Nephron progenitor cell (in vitro differentiated cells): ENCODE measurements around the gene PLVAP.

Experiments used
- DNase-seq: peaks from one replicate; pipeline ENCODE4 v3.0.0; 2021
- H3K27ac Mint-ChIP-seq: 2 replicates; pipeline ENCODE4 v1.8.0; 2021; ENCODE audit warnings: mild to moderate bottlenecking, moderate library complexity, mixed read lengths
- H3K27me3 Mint-ChIP-seq: 2 replicates; pipeline ENCODE4 v1.8.0; 2021; ENCODE audit warnings: mild to moderate bottlenecking, low read depth, mixed read lengths; ENCODE audit not compliant: poor library complexity
- H3K36me3 Mint-ChIP-seq: 2 replicates; pipeline ENCODE4 v1.8.0; 2021; ENCODE audit warnings: low read depth, mixed read lengths
- H3K4me1 Mint-ChIP-seq: 2 replicates; pipeline ENCODE4 v1.8.0; 2021; ENCODE audit warnings: mixed read lengths
- H3K4me3 Mint-ChIP-seq: 2 replicates; pipeline ENCODE4 v1.8.0; 2021; ENCODE audit warnings: mild to moderate bottlenecking, moderate library complexity, mixed read lengths
- H3K9me3 Mint-ChIP-seq: 2 replicates; pipeline ENCODE4 v1.8.0; 2021; ENCODE audit warnings: mild to moderate bottlenecking, moderate library complexity, mixed read lengths
- TF ChIP-seq, protein P1 (sequence below): fragments of 200-600 bp; sonication (generic); IDR thresholded peaks from 2 replicates; pipeline ENCODE4 v1.5.0; 2021; ENCODE audit warnings: antibody characterized with exemption

Gene PLVAP

GRCh38 chr19:17348700-17349099 is 28.4 kb downstream of the PLVAP start:
- Mint-ChIP-seq H3K36me3 (no peaks in the 10 kb centered on the region), H3K27me3 (no peaks in the 10 kb centered on the region), H3K9me3 (no peaks in the 10 kb centered on the region), H3K27ac (peak overlapping the region; percentile 54), H3K4me3 (no peak overlapping the region), H3K4me1 (peaks cover 62% of the 10 kb centered on the region)
- no peak for DNase-seq
- TF ChIP-seq, protein P1, sequence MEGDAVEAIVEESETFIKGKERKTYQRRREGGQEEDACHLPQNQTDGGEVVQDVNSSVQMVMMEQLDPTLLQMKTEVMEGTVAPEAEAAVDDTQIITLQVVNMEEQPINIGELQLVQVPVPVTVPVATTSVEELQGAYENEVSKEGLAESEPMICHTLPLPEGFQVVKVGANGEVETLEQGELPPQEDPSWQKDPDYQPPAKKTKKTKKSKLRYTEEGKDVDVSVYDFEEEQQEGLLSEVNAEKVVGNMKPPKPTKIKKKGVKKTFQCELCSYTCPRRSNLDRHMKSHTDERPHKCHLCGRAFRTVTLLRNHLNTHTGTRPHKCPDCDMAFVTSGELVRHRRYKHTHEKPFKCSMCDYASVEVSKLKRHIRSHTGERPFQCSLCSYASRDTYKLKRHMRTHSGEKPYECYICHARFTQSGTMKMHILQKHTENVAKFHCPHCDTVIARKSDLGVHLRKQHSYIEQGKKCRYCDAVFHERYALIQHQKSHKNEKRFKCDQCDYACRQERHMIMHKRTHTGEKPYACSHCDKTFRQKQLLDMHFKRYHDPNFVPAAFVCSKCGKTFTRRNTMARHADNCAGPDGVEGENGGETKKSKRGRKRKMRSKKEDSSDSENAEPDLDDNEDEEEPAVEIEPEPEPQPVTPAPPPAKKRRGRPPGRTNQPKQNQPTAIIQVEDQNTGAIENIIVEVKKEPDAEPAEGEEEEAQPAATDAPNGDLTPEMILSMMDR, result no peak

DNA sequence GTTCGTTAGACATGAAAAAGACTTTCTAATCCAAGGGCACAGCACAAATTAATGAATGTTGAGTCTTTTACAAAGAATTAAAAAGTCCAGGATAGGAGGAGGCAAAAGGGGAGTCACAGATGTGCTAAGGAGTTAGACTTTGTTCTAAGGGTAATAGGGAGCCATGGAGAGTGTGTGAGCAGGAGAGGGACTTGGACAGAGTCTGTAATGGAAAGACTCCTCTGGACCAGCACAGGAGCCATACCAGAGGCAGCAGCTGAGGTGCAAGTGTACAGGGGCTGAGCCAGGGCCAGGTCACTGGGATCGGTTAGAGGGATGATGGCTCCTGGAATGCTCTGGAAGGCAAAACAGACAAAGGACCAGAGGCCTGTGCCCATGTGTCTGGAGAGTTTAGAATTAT is 29.3 kb downstream of the PLVAP start:
- H3K4me3 Mint-ChIP-seq, result no peak overlapping the region
- H3K9me3 Mint-ChIP-seq, result no peaks in the 10 kb centered on the region
- peaks cover under 1% of the 10 kb centered on the region for H3K27me3 Mint-ChIP-seq
- H3K4me1 Mint-ChIP-seq, result peaks cover 53% of the 10 kb centered on the region
- H3K27ac Mint-ChIP-seq, result no peak overlapping the region
- TF ChIP-seq, protein P1, result no peak
- no peak for DNase-seq
- H3K36me3 Mint-ChIP-seq, result peaks cover 1% of the 10 kb centered on the region

DNA sequence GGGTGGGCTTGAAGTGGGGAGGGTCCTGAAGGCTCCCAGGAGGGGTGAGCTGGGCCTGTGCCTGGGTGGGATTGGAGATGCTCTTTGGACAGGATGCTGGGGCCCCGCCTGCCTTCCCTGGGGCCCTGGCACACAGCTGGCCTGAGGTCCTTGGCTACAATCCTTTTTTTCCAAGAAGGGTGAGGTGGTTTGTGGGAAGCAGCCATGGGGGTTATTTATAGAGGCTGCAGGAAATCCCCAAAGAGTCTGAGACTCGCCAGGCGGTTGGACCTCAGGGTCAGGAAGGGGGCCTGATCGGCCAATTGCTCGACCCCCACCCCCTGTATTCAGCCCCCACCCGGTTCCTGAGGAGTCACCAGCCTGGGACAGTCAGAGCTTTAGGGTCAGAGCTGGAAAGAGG is 29.8 kb downstream of the PLVAP start:
- Mint-ChIP-seq H3K36me3 (peaks cover 6% of the 10 kb centered on the region), H3K27ac (no peak overlapping the region), H3K4me3 (no peak overlapping the region), H3K27me3 (peaks cover 3% of the 10 kb centered on the region), H3K4me1 (peaks cover 50% of the 10 kb centered on the region), H3K9me3 (no peaks in the 10 kb centered on the region)
- TF ChIP-seq, protein P1, result no peak
- DNase-seq, result no peak

GRCh38 chr19:17346109-17346671 is 31.0 kb downstream of the PLVAP start:
- TF ChIP-seq, protein P1, result peak; percentile 95
- H3K27me3 Mint-ChIP-seq, result peaks cover 3% of the 10 kb centered on the region
- H3K4me1 Mint-ChIP-seq, result peaks cover 49% of the 10 kb centered on the region
- no peak overlapping the region for H3K27ac Mint-ChIP-seq
- H3K9me3 Mint-ChIP-seq, result no peaks in the 10 kb centered on the region
- H3K36me3 Mint-ChIP-seq, result peaks cover 6% of the 10 kb centered on the region
- DNase-seq, result peak; percentile 89
- no peak overlapping the region for H3K4me3 Mint-ChIP-seq

- H3K4me3 Mint-ChIP-seq, result no peak overlapping the region
- no peaks in the 10 kb centered on the region for H3K9me3 Mint-ChIP-seq
Measured at GRCh38 chr19:17341845-17342244, 35.3 kb downstream of the PLVAP start.

GRCh38 chr19:17341386-17341785 is 35.8 kb downstream of the PLVAP start:
- Mint-ChIP-seq H3K4me3 (no peak overlapping the region), H3K9me3 (no peaks in the 10 kb centered on the region), H3K27me3 (peaks cover 3% of the 10 kb centered on the region), H3K36me3 (peaks cover 6% of the 10 kb centered on the region), H3K4me1 (peaks cover 45% of the 10 kb centered on the region), H3K27ac (no peak overlapping the region)
- TF ChIP-seq, protein P1, result no peak
- DNase-seq, result no peak

More at GRCh38 chr19:17341845-17342244, 35.3 kb downstream of the PLVAP start:
- no peak overlapping the region for H3K27ac Mint-ChIP-seq
- H3K4me1 Mint-ChIP-seq, result peaks cover 49% of the 10 kb centered on the region
- TF ChIP-seq, protein P1, result no peak
- H3K36me3 Mint-ChIP-seq, result peaks cover 6% of the 10 kb centered on the region
- H3K27me3 Mint-ChIP-seq, result peaks cover 3% of the 10 kb centered on the region
- no peak for DNase-seq
